H9 (cell line): Measurements from ENCODE around the gene AFG1L. TPM values are rescaled to one million over a fixed set of nuclear protein-coding genes. Genes with fewer than 3 reads are reported as not detected.

ENCODE experiments used
- DNase-seq: peaks from one replicate; pipeline ENCODE4 v3.0.0-alpha.2; 2017
- H2AFZ ChIP-seq: one replicate; pipeline ENCODE4 v1.6.1; 2013; ENCODE audit warnings: mild to moderate bottlenecking, low read length, control low read depth, moderate library complexity
- H2AK5ac ChIP-seq: 2 replicates; pipeline ENCODE4 v1.6.1; 2013; ENCODE audit warnings: low read length, control low read depth, mixed read lengths; ENCODE audit not compliant: insufficient read length
- H2BK120ac ChIP-seq: one replicate; pipeline ENCODE4 v1.6.1; 2013; ENCODE audit warnings: low read depth, mild to moderate bottlenecking, low read length, control low read depth, inconsistent platforms; ENCODE audit not compliant: poor library complexity, severe bottlenecking
- H2BK12ac ChIP-seq: 2 replicates; pipeline ENCODE4 v1.6.1; 2013; ENCODE audit warnings: low read length, control low read depth, mixed read lengths, low read depth; ENCODE audit not compliant: insufficient read length
- H2BK15ac ChIP-seq: 2 replicates; pipeline ENCODE4 v1.6.1; 2013; ENCODE audit warnings: low read depth, low read length, control low read depth
- H2BK20ac ChIP-seq: one replicate; pipeline ENCODE4 v1.6.1; 2013; ENCODE audit warnings: low read depth, mild to moderate bottlenecking, low read length, control low read depth, inconsistent platforms; ENCODE audit not compliant: poor library complexity, severe bottlenecking
- H2BK5ac ChIP-seq: 2 replicates; pipeline ENCODE4 v1.6.1; 2013; ENCODE audit warnings: low read length, control low read depth, mixed read lengths; ENCODE audit not compliant: insufficient read length
- H3K14ac ChIP-seq: 2 replicates; pipeline ENCODE4 v1.6.1; 2013; ENCODE audit warnings: low read length, control low read depth; ENCODE audit not compliant: insufficient read depth
- H3K18ac ChIP-seq: 2 replicates; pipeline ENCODE4 v1.6.1; 2013; ENCODE audit warnings: low read depth, mild to moderate bottlenecking, mixed read lengths, low read length, control low read depth; ENCODE audit not compliant: insufficient read length
- H3K23ac ChIP-seq: 2 replicates; pipeline ENCODE4 v1.6.1; 2013; ENCODE audit warnings: low read length, control low read depth, mixed read lengths, low read depth; ENCODE audit not compliant: insufficient read length
- H3K23me2 ChIP-seq: 2 replicates; pipeline ENCODE4 v1.6.1; 2013; ENCODE audit warnings: low read depth, mild to moderate bottlenecking, mixed read lengths, low read length, control low read depth; ENCODE audit not compliant: insufficient read length, poor library complexity, severe bottlenecking
- H3K27ac ChIP-seq: 2 replicates; pipeline ENCODE4 v1.5.1; 2013; ENCODE audit warnings: low read length, control low read depth, mixed read lengths, low read depth; ENCODE audit not compliant: insufficient read length
- H3K27me3 ChIP-seq: 2 replicates; pipeline ENCODE4 v1.6.1; 2013; ENCODE audit warnings: low read length, control low read depth, inconsistent platforms; ENCODE audit not compliant: insufficient read depth
- H3K4ac ChIP-seq: 2 replicates; pipeline ENCODE4 v1.6.1; 2013; ENCODE audit warnings: low read depth, mild to moderate bottlenecking, control low read depth, inconsistent platforms, low read length, moderate library complexity
- H3K4me1 ChIP-seq: 2 replicates; pipeline ENCODE4 v1.6.1; 2013; ENCODE audit warnings: low read length, control low read depth, inconsistent platforms; ENCODE audit not compliant: insufficient read depth
- H3K4me2 ChIP-seq: 2 replicates; pipeline ENCODE4 v1.6.1; 2013; ENCODE audit warnings: low read length, control low read depth, mixed read lengths; ENCODE audit not compliant: insufficient read length, insufficient read depth
- H3K56ac ChIP-seq: 2 replicates; pipeline ENCODE4 v1.6.1; 2013; ENCODE audit warnings: low read depth, mild to moderate bottlenecking, mixed read lengths, low read length, control low read depth; ENCODE audit not compliant: insufficient read length
- H3K79me1 ChIP-seq: 2 replicates; pipeline ENCODE4 v1.6.1; 2013; ENCODE audit warnings: low read depth, mild to moderate bottlenecking, moderate library complexity, low read length, control low read depth, inconsistent platforms; ENCODE audit not compliant: insufficient read depth, poor library complexity, severe bottlenecking
- H3K79me2 ChIP-seq: 2 replicates; pipeline ENCODE4 v1.6.1; 2013; ENCODE audit warnings: low read length, control low read depth, inconsistent platforms; ENCODE audit not compliant: insufficient read depth
- H3K9ac ChIP-seq: 2 replicates; pipeline ENCODE4 v1.6.1; 2013; ENCODE audit warnings: low read length, control low read depth, mixed read lengths; ENCODE audit not compliant: insufficient read length; ENCODE audit errors: extremely low read depth
- H3K9me3 ChIP-seq: one replicate; pipeline ENCODE4 v1.6.1; 2013; ENCODE audit warnings: low read depth, low read length, inconsistent platforms; ENCODE audit not compliant: control insufficient read depth
- H3T11ph ChIP-seq: one replicate; pipeline ENCODE4 v1.6.1; 2013; ENCODE audit warnings: mild to moderate bottlenecking, low read length, control low read depth, inconsistent platforms
- H4K20me1 ChIP-seq: one replicate; pipeline ENCODE4 v1.6.1; 2013; ENCODE audit not compliant: control insufficient read depth, insufficient read length, insufficient read depth
- H4K5ac ChIP-seq: 2 replicates; pipeline ENCODE4 v1.6.1; 2013; ENCODE audit warnings: low read depth, mild to moderate bottlenecking, mixed read lengths, low read length, control low read depth; ENCODE audit not compliant: insufficient read length
- H4K8ac ChIP-seq: replicated peaks from 2 replicates; pipeline ENCODE4 v1.6.1; 2013; ENCODE audit warnings: low read length, control low read depth, mixed read lengths, low read depth; ENCODE audit not compliant: insufficient read length
- H4K91ac ChIP-seq: 2 replicates; pipeline ENCODE4 v1.6.1; 2013; ENCODE audit warnings: low read depth, mild to moderate bottlenecking, moderate library complexity, mixed read lengths, low read length, control low read depth; ENCODE audit not compliant: insufficient read length
- H3K27ac Mint-ChIP-seq, 3 experiments: 2 replicates in 2 of 3; 3 replicates in 1 of 3; pipeline ENCODE4 v1.8.0; 2020 to 2021; ENCODE audit warnings: mixed read lengths in 3 of 3, mild to moderate bottlenecking in 1 of 3, moderate library complexity in 1 of 3
- H3K27me3 Mint-ChIP-seq: 2 replicates; pipeline ENCODE4 v1.8.0; 2021; ENCODE audit warnings: low read depth, mild to moderate bottlenecking, moderate library complexity, mixed read lengths
- H3K36me3 Mint-ChIP-seq, 3 experiments: 2 replicates in 2 of 3; 3 replicates in 1 of 3; pipeline ENCODE4 v1.8.0; 2020 to 2021; ENCODE audit warnings: low read depth in 3 of 3, mixed read lengths in 3 of 3; ENCODE audit not compliant: insufficient read depth in 1 of 3
- H3K4me1 Mint-ChIP-seq, 2 experiments: 2 replicates each; pipeline ENCODE4 v1.8.0; 2020; ENCODE audit warnings: mixed read lengths in 2 of 2
- H3K4me3 Mint-ChIP-seq, 2 experiments: 2 replicates in 1 of 2; 3 replicates in 1 of 2; pipeline ENCODE4 v1.8.0; 2020 to 2021; ENCODE audit warnings: mild to moderate bottlenecking in 2 of 2, mixed read lengths in 2 of 2, moderate library complexity in 1 of 2
- H3K9me3 Mint-ChIP-seq, 2 experiments: 2 replicates in 1 of 2; 3 replicates in 1 of 2; pipeline ENCODE4 v1.8.0; 2020; ENCODE audit warnings: mild to moderate bottlenecking in 2 of 2, mixed read lengths in 2 of 2, moderate library complexity in 1 of 2
- total RNA-seq: library from RNA; stranded (reverse); gene quantifications from 2 replicates; pipeline ENCODE4 v1.2.1, GENCODE V29; 2021
- TF ChIP-seq, protein P1 (sequence below): fragments of 200-600 bp; sonication (generic); conservative IDR thresholded peaks from 3 replicates; pipeline ENCODE4 v1.8.0; 2021; ENCODE audit warnings: antibody characterized with exemption, mild to moderate bottlenecking

The AFG1L gene
- total RNA-seq, 1 experiment from 2014 or later, result 4.7 TPM

DNA sequence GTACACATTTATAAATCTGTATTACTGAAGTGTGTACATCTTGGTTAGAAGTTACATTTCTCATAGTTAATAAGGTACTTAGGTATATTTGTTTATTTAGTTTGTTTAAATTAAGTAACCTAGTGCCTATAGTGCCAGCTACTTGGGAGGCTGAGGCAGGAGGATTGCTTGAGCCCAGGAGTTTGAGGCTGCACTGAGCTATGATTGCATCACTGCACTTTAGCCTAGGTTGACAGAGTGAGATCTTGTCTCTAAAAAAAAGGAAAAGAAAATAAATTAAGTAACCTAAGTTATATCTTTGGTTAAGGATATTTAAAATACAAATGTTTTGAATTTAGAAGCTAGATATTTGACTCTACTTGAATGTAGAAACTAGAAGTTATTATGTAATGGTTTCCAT is 9.5 kb upstream of the AFG1L start:
- H3K9me3 Mint-ChIP-seq, result no peaks in the 10 kb centered on the region
- H3K79me2 ChIP-seq, result no peaks in the 10 kb centered on the region
- H3K79me1 ChIP-seq, result no peaks in the 10 kb centered on the region
- H3K9ac ChIP-seq, result no peak overlapping the region
- no peak overlapping the region for H3K18ac ChIP-seq
- H2BK12ac ChIP-seq, result no peak overlapping the region
- H3K14ac ChIP-seq, result no peak overlapping the region
- H4K5ac ChIP-seq, result no peak overlapping the region
- H2BK5ac ChIP-seq, result no peak overlapping the region
- no peaks in the 10 kb centered on the region for H3K27me3 ChIP-seq
- H3K27me3 Mint-ChIP-seq, result no peaks in the 10 kb centered on the region
- H4K91ac ChIP-seq, result no peak overlapping the region
- H2BK120ac ChIP-seq, result no peak overlapping the region
- no peak overlapping the region for H3T11ph ChIP-seq
- H4K20me1 ChIP-seq, result no peaks in the 10 kb centered on the region
- no peak overlapping the region for H2AFZ ChIP-seq
- H3K4me1 Mint-ChIP-seq, result peaks cover 3% of the 10 kb centered on the region in 2 experiments
- no peak overlapping the region for H2BK20ac ChIP-seq
- H3K4ac ChIP-seq, result no peak overlapping the region
- H3K23me2 ChIP-seq, result no peaks in the 10 kb centered on the region
- H4K8ac ChIP-seq, result no peak overlapping the region
- no peak overlapping the region for H3K4me3 Mint-ChIP-seq
- no peak overlapping the region for H3K23ac ChIP-seq
- H3K27ac Mint-ChIP-seq, result no peak overlapping the region
- no peak overlapping the region for H2BK15ac ChIP-seq
- no peak for DNase-seq
- H3K9me3 ChIP-seq, result no peaks in the 10 kb centered on the region
- no peak overlapping the region for H2AK5ac ChIP-seq
- no peak overlapping the region for H3K4me2 ChIP-seq
- H3K27ac ChIP-seq, result no peak overlapping the region
- H3K4me1 ChIP-seq, result no peaks in the 10 kb centered on the region
- TF ChIP-seq, protein P1, sequence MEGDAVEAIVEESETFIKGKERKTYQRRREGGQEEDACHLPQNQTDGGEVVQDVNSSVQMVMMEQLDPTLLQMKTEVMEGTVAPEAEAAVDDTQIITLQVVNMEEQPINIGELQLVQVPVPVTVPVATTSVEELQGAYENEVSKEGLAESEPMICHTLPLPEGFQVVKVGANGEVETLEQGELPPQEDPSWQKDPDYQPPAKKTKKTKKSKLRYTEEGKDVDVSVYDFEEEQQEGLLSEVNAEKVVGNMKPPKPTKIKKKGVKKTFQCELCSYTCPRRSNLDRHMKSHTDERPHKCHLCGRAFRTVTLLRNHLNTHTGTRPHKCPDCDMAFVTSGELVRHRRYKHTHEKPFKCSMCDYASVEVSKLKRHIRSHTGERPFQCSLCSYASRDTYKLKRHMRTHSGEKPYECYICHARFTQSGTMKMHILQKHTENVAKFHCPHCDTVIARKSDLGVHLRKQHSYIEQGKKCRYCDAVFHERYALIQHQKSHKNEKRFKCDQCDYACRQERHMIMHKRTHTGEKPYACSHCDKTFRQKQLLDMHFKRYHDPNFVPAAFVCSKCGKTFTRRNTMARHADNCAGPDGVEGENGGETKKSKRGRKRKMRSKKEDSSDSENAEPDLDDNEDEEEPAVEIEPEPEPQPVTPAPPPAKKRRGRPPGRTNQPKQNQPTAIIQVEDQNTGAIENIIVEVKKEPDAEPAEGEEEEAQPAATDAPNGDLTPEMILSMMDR, result no peak
- no peaks in the 10 kb centered on the region; a peak in 1 of 7 replicates for H3K36me3 Mint-ChIP-seq
- H3K56ac ChIP-seq, result no peak overlapping the region
